Activated CD4-positive, alpha-beta T cell treated with anti-CD3 and anti-CD28 coated beads for 48 hours (primary cell): ENCODE results near the gene VASH2.
A peak's percentile ranks its signal among the peaks of the same experiment; 100 is the strongest.
"Not testable (repeated sequence)": the region's sequence is repeated elsewhere in the genome, so short reads cannot be mapped to it uniquely, and the experiment has no call there.

ENCODE experiments used
- DNase-seq: peaks from one replicate; pipeline ENCODE4 v3.0.0-alpha.2; 2020

VASH2 gene

GRCh38 chr1:212982430-212983152, 32.2 kb downstream of the VASH2 start:
- no peak for DNase-seq

- DNase-seq = no peak
These were observed 33.1 kb downstream of the VASH2 start for GRCh38 chr1:212983482-212983881.

- DNase-seq = no peak
These were observed 34.4 kb downstream of the VASH2 start for GRCh38 chr1:212984522-212985291.

GRCh38 chr1:212986551-212986950, 36.2 kb downstream of the VASH2 start:
- DNase-seq = no peak

- DNase-seq = no peak
These were observed 37.5 kb downstream of the VASH2 start for GRCh38 chr1:212987702-212988322.

- DNase-seq = no peak
These were observed 39.9 kb downstream of the VASH2 start for GRCh38 chr1:212990276-212990675.

- DNase-seq = not testable (repeated sequence)
These were observed 43.6 kb downstream of the VASH2 start for GRCh38 chr1:212993960-212994359.

GRCh38 chr1:212994926-212995325, 44.6 kb downstream of the VASH2 start:
- DNase-seq = no peak

- peak; percentile 28 for DNase-seq
These were observed 52.9 kb downstream of the VASH2 start for GRCh38 chr1:213003256-213003655.

- no peak for DNase-seq
These were observed 58.2 kb downstream of the VASH2 start for GRCh38 chr1:213008564-213008963.

GRCh38 chr1:213014642-213015041, 64.3 kb downstream of the VASH2 start:
- no peak for DNase-seq

- peak; percentile 97 for DNase-seq
These were observed 65.0 kb downstream of the VASH2 start, which contains the start of gene ANGEL2 for GRCh38 chr1:213015099-213016050. ANGEL2 (minus strand) TSS chr1:213015867; CDS start chr1:213015671, 196 bp downstream.

GRCh38 chr1:213017447-213018273, 67.3 kb downstream of the VASH2 start:
- DNase-seq = no peak

GRCh38 chr1:213019450-213019849, 69.1 kb downstream of the VASH2 start:
- no peak for DNase-seq

- no peak for DNase-seq
These were observed 69.7 kb downstream of the VASH2 start for GRCh38 chr1:213020016-213020415.

- DNase-seq = not testable (repeated sequence)
These were observed 76.7 kb downstream of the VASH2 start for GRCh38 chr1:213027024-213027423.

- DNase-seq = no peak
These were observed 82.3 kb downstream of the VASH2 start for GRCh38 chr1:213032651-213033050.

GRCh38 chr1:213034713-213035112, 84.4 kb downstream of the VASH2 start:
- DNase-seq = no peak

- no peak for DNase-seq
These were observed 85.2 kb downstream of the VASH2 start for GRCh38 chr1:213035573-213035972.
